HG03097 (cell line): Measurements from ENCODE around the gene TUBGCP6.

Experiments used
- ATAC-seq: cut with Tn5 transposase; IDR thresholded peaks from one replicate; pipeline ENCODE4 v1.9.1; 2021; ENCODE audit not compliant: unreplicated experiment, low FRiP score

TUBGCP6 gene

GRCh38 chr22:50229370-50229769 lies 15.5 kb downstream of the TUBGCP6 start:
- ATAC-seq: no peak

GRCh38 chr22:50228366-50228765 lies 16.5 kb downstream of the TUBGCP6 start:
- ATAC-seq: no peak

- ATAC-seq: no peak
Observed at GRCh38 chr22:50227579-50228215, 17.1 kb downstream of the TUBGCP6 start.

- no peak for ATAC-seq
Observed at GRCh38 chr22:50226875-50227165, 18.0 kb downstream of the TUBGCP6 start.

- no peak for ATAC-seq
Observed at GRCh38 chr22:50226063-50226874, 18.6 kb downstream of the TUBGCP6 start.

GRCh38 chr22:50225200-50225969 lies 19.4 kb downstream of the TUBGCP6 start:
- ATAC-seq: no peak

- ATAC-seq: no peak
Observed at GRCh38 chr22:50224071-50224470, 20.8 kb downstream of the TUBGCP6 start.

- ATAC-seq: no peak
Observed at GRCh38 chr22:50222508-50222907, 22.3 kb downstream of the TUBGCP6 start.

GRCh38 chr22:50221410-50222300 lies 23.2 kb downstream of the TUBGCP6 start:
- ATAC-seq: no peak

GRCh38 chr22:50220603-50221409 lies 24.0 kb downstream of the TUBGCP6 start:
- no peak for ATAC-seq

- ATAC-seq: no peak
Observed at GRCh38 chr22:50219800-50220602, 24.8 kb downstream of the TUBGCP6 start.

- no peak for ATAC-seq
Observed at GRCh38 chr22:50218996-50219727, 25.7 kb downstream of the TUBGCP6 start.

GRCh38 chr22:50218153-50218995 lies 26.4 kb downstream of the TUBGCP6 start:
- no peak for ATAC-seq

- no peak for ATAC-seq
Observed at GRCh38 chr22:50217543-50218152, 27.2 kb downstream of the TUBGCP6 start.

- no peak for ATAC-seq
Observed at GRCh38 chr22:50216684-50217520, 27.9 kb downstream of the TUBGCP6 start.

GRCh38 chr22:50216055-50216683 lies 28.7 kb downstream of the TUBGCP6 start:
- ATAC-seq: no peak
